Measurements from ENCODE around the gene THOC6. TPM values are rescaled to one million over a fixed set of nuclear protein-coding genes. Genes with fewer than 3 reads are reported as not detected.

THOC6 gene
- 40.1 and 50.7 TPM in 2 replicates for total RNA-seq (ENCODE audit: low replicate concordance)
- long read RNA-seq, transcript THOC6-202 (13 exons, 1,419 nt): major isoform, 16 of 24 reads
- long read RNA-seq, partial matches to known transcripts: 0 of 24 reads
- long read RNA-seq, other reads (novel, unspliced or antisense): 8 of 24 reads

DNA sequence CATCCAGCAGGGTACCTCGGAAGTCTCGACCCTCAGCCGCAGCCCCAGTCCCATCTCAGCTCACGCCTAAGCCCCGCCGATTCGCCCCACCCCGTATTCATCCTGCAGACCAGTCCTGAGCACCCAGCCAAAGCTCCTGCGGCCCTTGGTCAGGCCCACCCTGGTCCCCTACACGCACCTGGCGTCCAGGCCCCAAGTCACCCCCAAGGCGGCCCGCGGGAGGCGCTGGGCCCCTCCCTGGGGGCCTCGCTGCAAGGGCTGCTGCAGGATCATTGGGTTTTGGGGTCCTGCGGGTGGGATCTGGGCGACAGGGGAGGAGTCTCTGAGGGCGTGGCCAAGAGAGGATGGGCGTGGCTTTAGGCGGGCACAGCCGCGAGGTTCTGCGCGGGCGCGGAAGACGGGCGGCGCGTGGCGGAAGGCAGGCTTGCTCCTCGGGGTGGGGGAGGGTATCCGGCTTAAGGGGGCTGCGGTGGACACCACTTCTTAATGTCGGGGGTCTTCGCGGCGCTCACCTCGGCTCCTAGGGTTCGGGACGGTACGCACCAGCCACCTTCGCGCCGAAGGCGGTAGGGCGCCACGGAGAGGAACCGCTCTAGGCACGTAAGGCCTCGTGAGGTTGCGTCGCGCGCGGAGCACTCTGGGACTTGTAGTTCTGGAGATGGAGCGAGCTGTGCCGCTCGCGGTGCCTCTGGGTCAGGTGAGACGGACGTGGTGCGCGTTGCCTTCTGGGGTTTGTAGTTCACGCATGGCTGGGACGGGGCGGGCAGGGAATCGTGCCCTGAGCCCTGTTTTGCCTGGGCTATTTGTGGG lies at the start of gene THOC6, which contains the start of gene HCFC1R1:
THOC6 (plus strand) TSS at position 367 of the 810 bp plus-strand sequence; CDS start at position 659, 292 bp downstream.
HCFC1R1 (minus strand) TSS at position 274 of the 810 bp plus-strand sequence; CDS start at position 273, 1 bp downstream.
- peaks cover 36% of the 10 kb centered on the region for H3K4me1 Mint-ChIP-seq (ENCODE audit: unreplicated experiment)
- no peaks in the 10 kb centered on the region for H3K9me3 Mint-ChIP-seq
- peak; percentile 95 for DNase-seq (ENCODE audit: extremely low spot score, unreplicated experiment)
- peaks cover 5% of the 10 kb centered on the region for H3K36me3 Mint-ChIP-seq
- TF ChIP-seq, protein P1, sequence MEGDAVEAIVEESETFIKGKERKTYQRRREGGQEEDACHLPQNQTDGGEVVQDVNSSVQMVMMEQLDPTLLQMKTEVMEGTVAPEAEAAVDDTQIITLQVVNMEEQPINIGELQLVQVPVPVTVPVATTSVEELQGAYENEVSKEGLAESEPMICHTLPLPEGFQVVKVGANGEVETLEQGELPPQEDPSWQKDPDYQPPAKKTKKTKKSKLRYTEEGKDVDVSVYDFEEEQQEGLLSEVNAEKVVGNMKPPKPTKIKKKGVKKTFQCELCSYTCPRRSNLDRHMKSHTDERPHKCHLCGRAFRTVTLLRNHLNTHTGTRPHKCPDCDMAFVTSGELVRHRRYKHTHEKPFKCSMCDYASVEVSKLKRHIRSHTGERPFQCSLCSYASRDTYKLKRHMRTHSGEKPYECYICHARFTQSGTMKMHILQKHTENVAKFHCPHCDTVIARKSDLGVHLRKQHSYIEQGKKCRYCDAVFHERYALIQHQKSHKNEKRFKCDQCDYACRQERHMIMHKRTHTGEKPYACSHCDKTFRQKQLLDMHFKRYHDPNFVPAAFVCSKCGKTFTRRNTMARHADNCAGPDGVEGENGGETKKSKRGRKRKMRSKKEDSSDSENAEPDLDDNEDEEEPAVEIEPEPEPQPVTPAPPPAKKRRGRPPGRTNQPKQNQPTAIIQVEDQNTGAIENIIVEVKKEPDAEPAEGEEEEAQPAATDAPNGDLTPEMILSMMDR (conservative IDR thresholded peaks at IDR 0.05): no peak
- peaks cover 8% of the 10 kb centered on the region for H3K27me3 Mint-ChIP-seq
- peak within 1 kb of the TSS; percentile 94 for H3K4me3 Mint-ChIP-seq
- peak within 1 kb of the TSS; percentile 98 for H3K27ac Mint-ChIP-seq

DNA sequence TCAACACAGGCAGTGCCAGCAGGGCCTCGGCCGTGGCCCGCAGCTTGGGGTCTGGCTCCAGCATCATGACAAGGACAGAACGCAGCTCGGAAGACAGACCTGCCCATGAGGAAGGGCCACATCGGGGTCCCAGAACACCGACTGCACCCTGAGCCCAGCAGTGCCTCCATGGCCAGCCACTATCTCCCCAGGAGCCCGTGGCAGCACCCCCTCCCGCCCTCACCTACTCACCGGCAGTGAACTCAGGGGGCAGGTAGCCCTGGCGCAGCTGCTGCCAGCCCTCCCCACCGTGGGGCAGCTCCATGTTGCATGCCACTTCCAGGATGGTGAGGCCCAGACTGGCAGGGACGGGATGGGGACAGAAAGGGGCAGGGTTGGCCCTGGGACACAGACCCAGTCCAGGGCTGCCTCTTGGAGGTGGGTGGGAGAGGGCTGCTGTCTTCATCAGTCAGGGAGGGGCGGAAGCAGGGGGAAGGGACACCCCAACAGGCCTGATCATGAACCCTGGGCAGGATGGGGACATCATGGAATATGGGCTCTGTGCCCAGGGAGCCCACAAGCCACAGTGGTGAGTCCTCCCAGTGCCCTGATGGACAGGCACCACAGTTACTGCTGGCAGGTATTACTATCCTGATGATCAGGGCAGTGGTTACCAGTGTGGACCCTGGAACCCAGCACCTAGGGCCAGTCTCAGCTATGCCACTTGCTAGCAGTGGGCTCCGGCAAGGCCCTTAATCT lies 49.3 kb upstream of the THOC6 start:
- DNase-seq (ENCODE audit: extremely low spot score, unreplicated experiment): no peak
- no peaks in the 10 kb centered on the region for H3K9me3 Mint-ChIP-seq
- no peak overlapping the region for H3K27ac Mint-ChIP-seq
- no peaks in the 10 kb centered on the region for H3K27me3 Mint-ChIP-seq
- no peak overlapping the region for H3K4me3 Mint-ChIP-seq
- H3K4me1 Mint-ChIP-seq (ENCODE audit: unreplicated experiment): peaks cover 7% of the 10 kb centered on the region
- TF ChIP-seq, protein P1 (conservative IDR thresholded peaks at IDR 0.05): no peak
- H3K36me3 Mint-ChIP-seq: peaks cover 3% of the 10 kb centered on the region

DNA sequence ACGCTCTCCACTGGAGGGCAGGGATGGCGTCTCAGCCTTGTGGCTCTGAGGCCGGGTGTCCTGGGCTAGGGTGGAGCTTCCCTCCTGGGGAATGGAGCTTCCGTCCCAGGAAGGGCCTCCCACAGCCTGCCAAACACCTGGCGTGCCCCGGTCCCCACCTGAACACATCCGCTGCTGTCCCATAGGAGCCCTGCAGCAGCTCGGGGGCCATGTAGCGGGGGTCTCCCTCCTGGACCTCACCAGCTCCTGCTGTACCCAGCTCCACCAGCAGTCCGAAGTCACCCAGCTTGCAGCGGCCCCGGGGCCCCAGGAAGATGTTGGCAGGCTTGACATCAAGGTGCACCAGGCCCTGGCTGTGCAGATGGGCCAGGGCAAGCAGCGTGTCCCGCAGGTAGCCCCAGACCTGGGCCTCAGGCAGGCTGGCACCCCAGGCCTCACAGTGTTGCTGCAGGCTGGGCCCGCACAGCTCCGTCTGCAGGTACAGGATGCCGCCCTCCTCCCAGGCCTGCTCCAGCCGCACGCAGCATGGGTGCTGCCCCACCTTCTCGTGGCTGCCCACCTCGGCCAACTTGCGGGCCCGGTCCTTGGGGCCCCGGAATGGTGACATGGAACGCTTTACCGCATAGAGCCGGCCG lies 48.6 kb upstream of the THOC6 start:
- DNase-seq (ENCODE audit: extremely low spot score, unreplicated experiment): no peak
- no peaks in the 10 kb centered on the region for H3K9me3 Mint-ChIP-seq
- TF ChIP-seq, protein P1 (conservative IDR thresholded peaks at IDR 0.05): no peak

DNA sequence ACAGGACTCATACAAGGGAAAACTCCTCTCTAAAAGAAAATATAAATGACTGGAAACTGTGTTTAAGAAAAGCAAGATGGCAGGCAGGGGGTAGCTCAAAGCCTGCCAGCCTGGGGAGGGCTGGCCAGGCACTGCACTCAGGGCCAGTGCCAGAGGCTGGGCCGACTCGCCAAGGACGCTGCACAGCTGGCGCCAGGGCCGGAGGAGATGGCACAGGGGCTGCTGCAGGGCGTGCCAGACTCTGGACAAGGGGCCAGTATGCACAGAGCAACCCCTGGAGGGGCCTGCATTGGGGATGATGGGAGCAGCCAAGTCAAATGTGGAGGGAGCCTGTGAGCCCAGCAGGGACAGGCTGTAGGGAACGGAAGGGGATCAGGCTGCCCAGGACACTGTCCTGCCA lies 47.6 kb upstream of the THOC6 start:
- Mint-ChIP-seq H3K9me3 (no peaks in the 10 kb centered on the region), H3K27ac (no peak overlapping the region), H3K4me1 (ENCODE audit: unreplicated experiment) (peaks cover 8% of the 10 kb centered on the region), H3K4me3 (no peak overlapping the region), H3K36me3 (peaks cover 3% of the 10 kb centered on the region), H3K27me3 (no peaks in the 10 kb centered on the region)
- DNase-seq (ENCODE audit: extremely low spot score, unreplicated experiment): no peak
- TF ChIP-seq, protein P1 (conservative IDR thresholded peaks at IDR 0.05): no peak

More for the DNA sequence above, 48.6 kb upstream of the THOC6 start:
- Mint-ChIP-seq H3K36me3 (peaks cover 3% of the 10 kb centered on the region), H3K27ac (no peak overlapping the region), H3K4me1 (ENCODE audit: unreplicated experiment) (peaks cover 7% of the 10 kb centered on the region), H3K4me3 (no peak overlapping the region), H3K27me3 (no peaks in the 10 kb centered on the region)

DNA sequence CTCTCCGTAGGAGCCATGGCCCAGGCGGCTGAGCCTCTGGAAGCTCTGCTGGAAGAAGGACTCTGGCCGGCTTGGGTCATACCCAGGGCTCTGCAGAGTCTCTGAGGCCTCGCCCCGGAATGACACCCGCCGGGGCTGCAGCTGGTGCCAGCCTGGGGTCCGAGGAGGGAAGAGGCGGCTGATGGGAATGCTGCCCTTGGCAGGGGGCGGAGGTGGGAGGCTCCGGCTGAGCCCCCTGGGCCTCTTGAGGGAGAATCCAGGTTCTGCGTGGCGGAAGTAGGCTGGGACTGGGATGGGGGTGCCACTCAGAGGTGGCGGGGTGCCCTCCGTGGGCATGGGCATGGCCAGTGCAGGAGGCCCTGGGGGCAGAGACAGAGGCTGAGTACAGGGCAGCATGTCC lies 47.2 kb upstream of the THOC6 start:
- H3K4me1 Mint-ChIP-seq (ENCODE audit: unreplicated experiment): peaks cover 13% of the 10 kb centered on the region
- peaks cover 3% of the 10 kb centered on the region for H3K36me3 Mint-ChIP-seq
- H3K4me3 Mint-ChIP-seq: no peak overlapping the region
- H3K27ac Mint-ChIP-seq: no peak overlapping the region
- DNase-seq (ENCODE audit: extremely low spot score, unreplicated experiment): no peak
- H3K27me3 Mint-ChIP-seq: no peaks in the 10 kb centered on the region
- TF ChIP-seq, protein P1 (conservative IDR thresholded peaks at IDR 0.05): no peak
- H3K9me3 Mint-ChIP-seq: no peaks in the 10 kb centered on the region

All from type B pancreatic cell (in vitro differentiated cells).